NOMO-1 treated with dmso at 0.1 percent for 144 hours (cell line): Measurements from ENCODE around the gene CBL.
A peak's percentile ranks its signal among the peaks of the same experiment; 100 is the strongest.
"Not testable (repeated sequence)": the region's sequence is repeated elsewhere in the genome, so short reads cannot be mapped to it uniquely, and the experiment has no call there.

Experiments
- DNase-seq: peaks from one replicate; lab custom pipeline; 2025; ENCODE audit not compliant: unreplicated experiment; lab: John Stamatoyannopoulos, UW

Gene CBL

GRCh38 chr11:119205574-119206510 lies at the start of gene CBL:
CBL (plus strand) TSS chr11:119206339; CDS start chr11:119206418, 79 bp downstream.
- peak; percentile 68 for DNase-seq

DNA sequence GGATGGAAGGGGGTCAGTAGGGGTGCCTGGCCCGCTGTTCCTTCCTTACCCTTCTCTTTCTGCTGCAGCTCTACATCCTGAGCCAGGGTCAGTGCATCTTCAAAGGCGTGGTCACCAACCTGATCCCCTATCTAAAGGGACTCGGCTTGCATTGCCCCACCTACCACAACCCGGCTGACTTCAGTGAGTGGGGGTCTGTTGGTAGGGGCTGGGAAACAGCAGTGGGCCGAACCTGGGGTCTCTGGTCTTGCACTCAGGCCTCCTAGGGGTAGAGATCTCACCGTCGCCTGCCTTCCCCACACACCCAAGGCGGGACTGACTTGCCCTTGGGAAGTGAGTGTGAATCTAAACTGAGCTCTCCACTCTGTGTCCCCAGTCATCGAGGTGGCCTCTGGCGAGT lies 49.6 kb upstream of the CBL start:
- DNase-seq, result no peak

DNA sequence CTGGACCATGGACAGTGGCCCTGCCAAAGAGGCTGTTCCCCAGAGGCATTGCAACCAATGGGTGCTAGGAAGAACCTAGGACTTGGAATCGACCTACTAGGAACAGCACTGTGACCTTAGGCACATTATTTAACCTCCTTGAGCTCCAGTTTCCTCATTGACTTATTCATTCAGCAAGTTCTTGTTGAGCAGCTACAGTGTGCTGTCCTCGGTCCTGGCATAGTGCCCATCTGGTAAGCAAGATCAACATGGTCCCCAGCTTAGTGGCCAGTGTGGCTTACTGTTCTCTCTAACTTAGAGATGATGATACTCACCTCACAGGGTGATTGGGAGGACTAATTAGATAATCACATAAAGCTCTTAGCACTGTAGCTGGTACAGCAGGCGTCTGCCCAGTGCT lies 49.1 kb upstream of the CBL start:
- DNase-seq, result no peak

DNA sequence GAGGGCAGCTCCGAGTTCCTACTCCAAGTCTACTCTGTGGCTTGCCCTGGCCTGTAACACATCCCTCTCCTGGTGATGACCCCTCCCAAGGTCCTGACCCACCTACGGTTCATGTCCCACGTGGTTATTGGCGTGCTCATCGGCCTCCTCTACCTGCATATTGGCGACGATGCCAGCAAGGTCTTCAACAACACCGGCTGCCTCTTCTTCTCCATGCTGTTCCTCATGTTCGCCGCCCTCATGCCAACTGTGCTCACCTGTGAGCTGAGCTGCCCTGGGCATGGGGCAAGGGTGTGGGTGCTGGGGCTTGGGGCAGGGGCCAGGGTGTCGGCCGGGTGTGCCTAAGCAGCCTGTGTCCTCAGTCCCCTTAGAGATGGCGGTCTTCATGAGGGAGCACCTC lies 47.7 kb upstream of the CBL start:
- no peak for DNase-seq

- DNase-seq, result no peak
Observed at GRCh38 chr11:119160151-119160550, 46.0 kb upstream of the CBL start.

- DNase-seq, result no peak
Observed at GRCh38 chr11:119161871-119162270, 44.3 kb upstream of the CBL start.

DNA sequence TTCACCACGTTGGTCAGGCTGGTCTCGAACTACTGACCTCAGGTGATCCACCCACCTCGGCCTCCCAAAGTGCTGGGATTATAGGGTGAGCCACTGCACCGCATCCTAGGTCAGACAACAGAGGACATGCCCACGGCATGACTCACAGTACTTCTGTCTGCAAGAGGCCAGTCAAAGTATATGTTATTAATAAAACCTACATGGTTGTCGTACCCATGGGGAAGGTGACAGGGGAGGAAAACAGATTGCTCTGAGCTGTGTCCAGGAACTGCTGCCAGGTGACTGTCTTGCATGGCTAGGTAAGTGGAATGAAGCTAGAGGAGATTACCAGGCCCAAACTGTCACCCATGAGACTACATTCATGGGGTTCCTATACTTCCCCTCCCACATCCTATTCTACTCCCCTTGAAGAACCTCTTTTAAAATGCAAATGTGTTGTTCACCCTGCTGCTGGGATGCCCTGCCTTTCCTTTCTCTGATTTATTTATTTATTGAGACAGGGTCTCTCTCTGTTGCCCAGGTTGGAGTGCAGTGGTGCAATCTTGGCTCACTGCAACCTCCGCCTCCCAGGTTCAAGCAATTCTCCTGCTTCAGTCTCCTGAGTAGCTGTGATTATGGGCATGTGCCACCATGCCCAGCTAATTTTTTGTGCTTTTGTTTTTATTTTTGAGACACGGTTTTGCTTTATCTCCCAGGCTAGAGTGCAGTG lies 39.6 kb upstream of the CBL start:
- no peak for DNase-seq

- DNase-seq, result not testable (repeated sequence)
Observed at GRCh38 chr11:119167077-119167458, 39.1 kb upstream of the CBL start.

- DNase-seq, result no peak
Observed at GRCh38 chr11:119167933-119168332, 38.2 kb upstream of the CBL start.

DNA sequence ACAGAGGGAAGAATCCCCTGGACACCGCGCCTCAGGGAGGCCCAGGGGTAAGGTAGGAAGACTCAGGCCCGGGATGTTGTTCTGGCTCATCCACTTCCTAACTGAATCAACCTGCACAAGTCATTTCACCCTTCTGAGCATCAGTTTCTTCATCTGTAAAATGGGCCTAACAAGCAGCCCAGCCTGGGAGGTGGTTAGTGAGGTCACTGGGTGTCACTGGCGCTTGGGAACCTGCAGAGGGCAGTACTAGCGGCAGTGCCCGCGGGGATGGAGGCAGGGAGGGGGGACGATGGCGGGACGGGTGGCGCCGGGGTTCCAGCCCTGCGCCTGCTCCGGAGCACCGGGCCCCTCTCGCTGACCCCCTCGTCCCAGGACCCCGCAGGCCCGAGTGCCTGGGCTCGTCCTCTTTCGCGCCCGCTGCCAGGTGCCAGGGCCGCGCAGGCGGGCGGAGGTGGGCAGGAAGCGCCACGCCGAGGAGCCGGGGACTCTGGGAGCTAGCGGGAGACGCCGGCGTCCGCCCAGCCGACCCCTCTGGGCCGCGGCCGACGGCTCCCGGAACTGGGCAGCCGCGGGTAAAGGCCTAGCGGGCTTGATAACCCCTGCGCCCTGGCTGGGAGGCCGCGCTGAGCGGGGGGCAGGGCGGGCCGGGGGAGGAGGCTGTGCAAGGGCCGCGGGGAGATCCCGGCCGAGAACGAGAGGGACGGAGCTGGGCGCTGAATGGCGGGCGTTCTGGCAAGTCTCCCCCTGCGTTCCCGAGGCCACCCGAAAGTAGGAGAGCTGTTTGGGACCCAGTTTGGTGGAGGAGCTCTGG lies 37.5 kb upstream of the CBL start, which contains the start of gene NLRX1:
NLRX1 (plus strand) TSS at position 255 of the 811 bp plus-strand sequence. CDS start 2,679 bp downstream, outside the sequence.
- DNase-seq, result peak; percentile 76

DNA sequence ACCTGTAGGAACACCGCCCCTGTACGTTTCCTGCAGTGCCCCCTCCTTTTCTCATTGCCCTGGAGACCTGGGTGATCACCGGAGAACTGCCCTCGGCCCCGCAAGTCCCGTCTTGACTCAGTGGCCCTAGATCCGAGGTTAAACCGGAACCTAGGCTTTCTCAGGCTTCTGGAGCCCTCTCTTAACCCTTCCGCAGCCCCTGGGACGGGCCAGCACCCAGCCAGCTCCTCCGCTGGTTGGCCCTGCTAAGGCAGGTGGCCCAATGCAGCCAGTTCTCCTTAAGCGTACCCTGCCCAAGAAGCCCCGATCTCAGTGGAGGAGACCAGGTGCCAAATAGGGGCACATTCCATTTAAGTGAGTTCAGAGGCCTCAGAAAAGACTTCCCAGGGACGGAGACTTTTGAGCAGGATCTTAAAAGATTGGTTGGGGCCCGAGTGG lies 36.8 kb upstream of the CBL start:
- DNase-seq, result no peak

DNA sequence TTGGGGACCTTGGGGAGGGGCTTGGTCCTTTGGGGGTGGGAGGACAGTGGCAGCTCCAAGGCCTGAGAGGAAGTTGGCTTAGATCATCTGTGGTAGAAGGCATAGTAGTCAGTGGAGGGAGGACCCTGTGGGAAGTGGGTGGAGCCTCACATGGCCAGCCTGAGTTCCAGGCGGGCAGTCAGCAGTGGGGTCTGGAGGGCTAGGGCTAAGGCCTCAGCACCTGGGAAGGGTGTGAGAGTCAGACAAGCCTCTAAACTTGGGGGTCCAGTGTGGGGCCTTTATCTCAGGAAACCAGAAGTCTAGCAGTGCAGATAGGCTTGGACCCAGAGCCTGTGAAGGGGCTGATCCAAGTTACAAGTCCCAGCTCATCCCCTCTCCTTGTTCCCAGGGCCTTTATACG lies 33.6 kb upstream of the CBL start:
- no peak for DNase-seq

- no peak for DNase-seq
Observed at GRCh38 chr11:119173453-119173852, 32.7 kb upstream of the CBL start.

DNA sequence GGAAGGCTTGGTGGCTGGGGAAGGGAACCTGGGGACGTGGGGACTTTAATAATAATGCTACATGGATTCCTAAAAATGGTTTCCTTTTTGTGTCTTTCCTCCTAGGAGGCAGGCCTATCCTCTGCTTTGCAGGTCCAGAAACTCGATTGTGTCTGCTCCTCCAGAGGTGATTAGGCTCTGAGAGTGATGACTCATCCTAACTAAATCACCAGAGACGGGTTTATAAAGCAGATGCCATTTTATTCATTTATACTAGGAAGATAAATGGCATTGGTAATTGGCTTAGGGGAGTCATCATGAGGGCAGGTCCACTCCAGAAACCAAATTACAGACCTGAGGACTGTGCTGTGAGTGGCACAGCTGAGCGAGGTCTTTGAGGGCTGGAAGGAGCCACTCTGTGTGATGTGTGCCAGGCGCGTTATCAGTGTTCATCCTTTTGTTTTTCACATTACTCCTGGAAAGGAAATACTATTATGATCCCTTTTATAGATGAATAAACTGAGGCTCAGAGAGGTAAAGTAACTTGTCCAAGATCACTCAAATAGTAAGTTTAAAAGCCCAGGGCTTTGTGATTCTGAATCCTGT lies 30.6 kb upstream of the CBL start:
- no peak for DNase-seq

DNA sequence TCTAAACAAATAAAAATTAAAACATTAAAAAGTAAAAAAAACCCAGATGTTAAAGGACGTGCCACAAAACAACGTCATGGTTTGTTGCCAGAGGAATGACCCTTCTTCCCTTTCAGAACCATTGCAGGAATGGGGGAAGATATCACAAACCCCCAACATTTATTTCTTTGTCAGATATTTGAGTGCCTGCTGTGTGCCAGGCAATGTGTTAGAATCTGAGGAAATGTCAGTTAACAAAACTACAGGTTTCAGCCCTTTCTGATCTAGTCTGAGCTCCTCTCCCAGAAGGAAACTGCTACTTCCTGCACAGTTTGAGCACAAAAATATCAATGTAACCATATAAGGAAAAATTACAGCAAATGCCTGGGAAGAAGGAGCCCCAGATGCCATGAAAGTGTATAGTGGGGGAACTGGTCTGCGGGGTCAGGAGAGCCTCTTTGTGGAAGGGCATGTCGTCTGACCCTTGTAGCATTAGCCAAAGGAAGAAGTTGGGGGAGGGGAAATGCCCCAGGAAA lies 27.9 kb upstream of the CBL start:
- DNase-seq, result no peak

GRCh38 chr11:119179342-119179741 lies 26.8 kb upstream of the CBL start:
- no peak for DNase-seq

DNA sequence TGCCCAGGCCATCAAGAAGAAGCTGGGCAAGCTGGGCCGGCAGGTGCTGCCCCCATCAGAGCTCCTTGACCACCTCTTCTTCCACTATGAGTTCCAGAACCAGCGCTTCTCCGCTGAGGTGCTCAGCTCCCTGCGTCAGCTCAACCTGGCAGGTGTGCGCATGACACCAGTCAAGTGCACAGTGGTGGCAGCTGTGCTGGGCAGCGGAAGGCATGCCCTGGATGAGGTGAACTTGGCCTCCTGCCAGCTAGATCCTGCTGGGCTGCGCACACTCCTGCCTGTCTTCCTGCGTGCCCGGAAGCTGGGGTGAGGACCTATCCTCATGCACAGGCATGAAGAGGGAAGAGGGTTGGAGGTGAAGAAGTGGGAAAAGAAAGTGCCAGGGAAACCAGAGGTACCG lies 26.2 kb upstream of the CBL start:
- DNase-seq, result no peak

GRCh38 chr11:119180729-119181676 lies 25.1 kb upstream of the CBL start:
- DNase-seq, result no peak

- no peak for DNase-seq
Observed at GRCh38 chr11:119181677-119182412, 24.3 kb upstream of the CBL start.
